B cell (primary cell): ENCODE data around the gene ROBO2. TPM values are rescaled to one million over a fixed set of nuclear protein-coding genes. Genes with fewer than 3 reads are reported as not detected.

Experiments
- ATAC-seq: fragments of 200-7000 bp; cut with Tn5 transposase; one replicate; pipeline ENCODE4 v1.10.0; 2021; ENCODE audit warnings: low read depth, mild to moderate bottlenecking, moderate number of reproducible peaks, moderate library complexity
- CTCF ChIA-PET: fragments of 350-600 bp; sonication (Branson Sonifier 250); formaldehyde crosslinking; loops from one replicate; lab custom pipeline; 2021; ENCODE audit warnings: antibody characterized with exemption, inconsistent platforms; lab: Charles Lee
- POLR2A ChIA-PET: fragments of 350-600 bp; sonication (Branson Sonifier 250); formaldehyde crosslinking; loops from one replicate; lab custom pipeline; 2021; ENCODE audit warnings: antibody characterized with exemption; lab: Charles Lee
- DNase-seq: peaks from one replicate; pipeline ENCODE4 v3.0.0; 2013
- H2AFZ ChIP-seq: 2 replicates; pipeline ENCODE4 v1.6.1; 2012; ENCODE audit warnings: mild to moderate bottlenecking, low read depth, low read length; ENCODE audit not compliant: insufficient read depth, poor library complexity, severe bottlenecking
- H3K27ac ChIP-seq, 2 donors: 1 replicate in 1 of 2; 2 replicates in 1 of 2; pipeline ENCODE4 v1.5.1; 2012 to 2013; ENCODE audit warnings: low read length in 2 of 2, mild to moderate bottlenecking in 2 of 2, moderate library complexity in 1 of 2
- H3K27me3 ChIP-seq, 4 experiments: fragments of 200-600 bp in 1 of 4; sonication (generic) in 1 of 4; replicated peaks in 1 of 4; 1 replicate in 2 of 4; 2 replicates in 2 of 4; pipeline versions ENCODE4 v1.6.1 to v1.7.0; 2013 to 2016; ENCODE audit warnings: low read length in 3 of 4, mild to moderate bottlenecking in 2 of 4, mixed read lengths in 1 of 4, moderate library complexity in 1 of 4; ENCODE audit not compliant: insufficient read depth in 4 of 4, control insufficient read depth in 3 of 4; ENCODE audit errors: control extremely low read depth in 1 of 4
- H3K36me3 ChIP-seq, 2 experiments: replicated peaks in 1 of 2; 1 replicate in 1 of 2; 2 replicates in 1 of 2; pipeline versions ENCODE4 v1.6.1 to v1.7.1; 2013; ENCODE audit warnings: low read length in 1 of 2; ENCODE audit not compliant: insufficient read depth in 2 of 2, control insufficient read depth in 1 of 2; ENCODE audit errors: control extremely low read depth in 1 of 2, extremely low read depth in 1 of 2
- H3K4me1 ChIP-seq, 2 donors: fragments of 200-600 bp in 1 of 2; sonication (generic) in 1 of 2; 1 replicate in 1 of 2; 2 replicates in 1 of 2; pipeline versions ENCODE4 v1.5.1 to v1.6.1; 2013 to 2017; ENCODE audit warnings: low read length in 2 of 2; ENCODE audit not compliant: control insufficient read depth in 2 of 2, insufficient read depth in 2 of 2
- H3K4me2 ChIP-seq: replicated peaks from 2 replicates; pipeline ENCODE3; 2012; ENCODE audit warnings: mild to moderate bottlenecking, low read depth, low read length; ENCODE audit not compliant: poor library complexity, severe bottlenecking
- H3K4me3 ChIP-seq, 5 experiments: fragments of 200-600 bp in 1 of 5; sonication (generic) in 1 of 5; 1 replicate in 3 of 5; 2 replicates in 2 of 5; pipeline versions ENCODE4 v1.5.1 to v1.7.0; 2011 to 2016; ENCODE audit warnings: low read length in 4 of 5, mild to moderate bottlenecking in 4 of 5, low read depth in 2 of 5, control low read depth in 1 of 5, moderate library complexity in 1 of 5; ENCODE audit not compliant: insufficient read depth in 1 of 5; ENCODE audit errors: control extremely low read depth in 1 of 5, extremely low read depth in 1 of 5
- H3K79me2 ChIP-seq: fragments of 200-600 bp; sonication (generic); one replicate; pipeline ENCODE4 v1.6.0; 2016; ENCODE audit warnings: low read length; ENCODE audit not compliant: control insufficient read depth, insufficient read depth
- H3K9ac ChIP-seq: fragments of 200-600 bp; sonication (generic); 2 replicates; pipeline ENCODE4 v1.6.1; 2017; ENCODE audit warnings: mild to moderate bottlenecking, low read length, moderate library complexity
- H3K9me3 ChIP-seq, 3 donors: one replicate each; pipeline versions ENCODE4 v1.6.1 to v1.7.1; 2013; ENCODE audit warnings: low read length in 2 of 3; ENCODE audit not compliant: control insufficient read depth in 2 of 3, insufficient read depth in 1 of 3; ENCODE audit errors: control extremely low read depth in 1 of 3
- H4K20me1 ChIP-seq: 2 replicates; pipeline ENCODE4 v1.6.0; 2012; ENCODE audit warnings: mild to moderate bottlenecking, low read length; ENCODE audit not compliant: insufficient read depth, control insufficient read depth, poor library complexity, severe bottlenecking
- H3K27ac Mint-ChIP-seq: one replicate; pipeline ENCODE4 v1.8.0; 2021; ENCODE audit warnings: mixed read lengths
- H3K27me3 Mint-ChIP-seq: one replicate; pipeline ENCODE4 v1.8.0; 2021; ENCODE audit warnings: mixed read lengths
- H3K4me1 Mint-ChIP-seq: one replicate; pipeline ENCODE4 v1.8.0; 2021; ENCODE audit warnings: mixed read lengths
- H3K4me3 Mint-ChIP-seq: one replicate; pipeline ENCODE4 v1.8.0; 2021; ENCODE audit warnings: mixed read lengths
- H3K9me3 Mint-ChIP-seq: one replicate; pipeline ENCODE4 v1.8.0; 2022; ENCODE audit warnings: mixed read lengths; ENCODE audit not compliant: insufficient read depth
- EZH2 ChIP-seq: IDR thresholded peaks from 2 replicates; pipeline ENCODE4 v1.6.1; 2012; ENCODE audit warnings: borderline replicate concordance, low read depth, mild to moderate bottlenecking, moderate library complexity, low read length; ENCODE audit not compliant: insufficient read depth, poor library complexity, severe bottlenecking
- WGBS: methylation state at CpG from one replicate; pipeline ENCODE4 v1.1.5; 2013; ENCODE audit warnings: missing lambda C conversion rate; ENCODE audit not compliant: insufficient coverage; 5-methylcytosine and 5-hydroxymethylcytosine counted together
- intact Hi-C: fragments of 100-400 bp; cut with micrococcal nuclease; formaldehyde crosslinking; loops from one replicate; pipeline ENCODE4 v1.10.0; 2022
- polyA plus RNA-seq: library from polyadenylated mRNA; depleted of rRNA; stranded (reverse); fragments of >200 nt; gene quantifications from 2 replicates; pipeline ENCODE4 v1.2.3, GENCODE V29; 2012
- total RNA-seq, 2 donors: library from RNA; stranded (reverse); fragments of 120-200 nt in 1 of 2; gene quantifications; 1 replicate in 1 of 2; 2 replicates in 1 of 2; pipeline versions ENCODE4 v1.2.3 to v1.2.4, GENCODE V29; 2013 to 2022
- TF ChIP-seq, protein P1 (sequence below): fragments of 200-600 bp; IDR thresholded peaks from one replicate; pipeline ENCODE4 v1.8.0; 2022; ENCODE audit warnings: antibody characterized with exemption, mild to moderate bottlenecking

The ROBO2 gene
- total and polyA plus RNA-seq, 2 donors (not counting 1 experiment from before 2014, with no cell fraction given) = not detected

DNA sequence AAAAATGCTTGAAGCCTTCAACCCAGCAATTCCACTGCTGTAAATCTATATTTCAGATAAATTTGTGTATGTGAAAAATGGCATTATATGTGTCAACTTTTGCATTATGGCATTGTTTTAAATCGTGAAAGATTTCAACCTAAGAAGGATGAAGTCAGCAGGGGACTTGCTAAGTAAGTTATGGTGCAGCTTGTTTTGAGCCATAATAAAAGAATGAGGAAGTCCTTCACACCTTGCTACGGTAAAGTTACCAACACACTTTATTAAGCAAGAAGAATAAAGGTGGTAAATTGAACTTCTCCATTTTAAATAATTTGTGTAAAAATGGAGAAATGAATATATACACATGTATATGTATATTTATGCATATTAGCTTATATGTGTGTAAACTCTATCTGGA, 371.4 kb downstream of the ROBO2 start:
- Histone ChIP-seq H3K4me1 (no peaks in the 10 kb centered on the region), H3K9me3 (peaks cover 0 to 6% (median 0%) of the 10 kb centered on the region in 3 donors), H2AFZ (no peak overlapping the region), H3K4me2 (no peak overlapping the region), H3K27me3 (no peaks in the 10 kb centered on the region), H3K4me3 (no peak overlapping the region), H3K79me2 (no peaks in the 10 kb centered on the region), H3K36me3 (no peaks in the 10 kb centered on the region), H4K20me1 (no peaks in the 10 kb centered on the region), H3K27ac (no peak overlapping the region), H3K9ac (no peak overlapping the region)
- Mint-ChIP-seq H3K27me3 (no peaks in the 10 kb centered on the region), H3K9me3 (peaks cover 5% of the 10 kb centered on the region), H3K27ac (no peak overlapping the region), H3K4me3 (no peak overlapping the region), H3K4me1 (no peaks in the 10 kb centered on the region)
- ChIA-PET POLR2A (no interaction called here), CTCF (no interaction called here)
- ATAC-seq = no peak
- TF ChIP-seq EZH2 = no peak
- TF ChIP-seq, protein P1, sequence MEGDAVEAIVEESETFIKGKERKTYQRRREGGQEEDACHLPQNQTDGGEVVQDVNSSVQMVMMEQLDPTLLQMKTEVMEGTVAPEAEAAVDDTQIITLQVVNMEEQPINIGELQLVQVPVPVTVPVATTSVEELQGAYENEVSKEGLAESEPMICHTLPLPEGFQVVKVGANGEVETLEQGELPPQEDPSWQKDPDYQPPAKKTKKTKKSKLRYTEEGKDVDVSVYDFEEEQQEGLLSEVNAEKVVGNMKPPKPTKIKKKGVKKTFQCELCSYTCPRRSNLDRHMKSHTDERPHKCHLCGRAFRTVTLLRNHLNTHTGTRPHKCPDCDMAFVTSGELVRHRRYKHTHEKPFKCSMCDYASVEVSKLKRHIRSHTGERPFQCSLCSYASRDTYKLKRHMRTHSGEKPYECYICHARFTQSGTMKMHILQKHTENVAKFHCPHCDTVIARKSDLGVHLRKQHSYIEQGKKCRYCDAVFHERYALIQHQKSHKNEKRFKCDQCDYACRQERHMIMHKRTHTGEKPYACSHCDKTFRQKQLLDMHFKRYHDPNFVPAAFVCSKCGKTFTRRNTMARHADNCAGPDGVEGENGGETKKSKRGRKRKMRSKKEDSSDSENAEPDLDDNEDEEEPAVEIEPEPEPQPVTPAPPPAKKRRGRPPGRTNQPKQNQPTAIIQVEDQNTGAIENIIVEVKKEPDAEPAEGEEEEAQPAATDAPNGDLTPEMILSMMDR = no peak
- WGBS = no CpG with 5 or more reads among the region's 2 CpGs
- DNase-seq = no peak
- intact Hi-C loops = no loop called here

DNA sequence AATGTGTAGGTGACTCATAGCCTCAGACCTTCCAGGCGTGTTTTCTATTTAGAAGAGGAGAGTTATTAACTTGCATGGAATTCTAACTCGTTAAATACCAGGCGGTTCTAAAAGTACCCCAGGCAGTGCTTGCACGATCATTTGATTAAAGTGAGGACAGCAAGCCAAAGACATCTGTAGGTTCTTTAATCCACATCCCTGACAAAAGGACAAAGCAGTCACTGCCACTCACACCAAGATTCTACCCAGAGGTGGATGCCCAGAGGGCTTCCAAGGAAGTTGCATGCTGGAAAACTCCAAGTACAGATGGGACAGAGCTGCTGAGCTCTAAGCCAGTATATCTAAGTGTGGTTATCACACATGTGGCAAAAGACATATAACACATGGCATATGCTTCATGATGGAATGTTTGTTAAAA, 372.1 kb downstream of the ROBO2 start:
- WGBS = 93% methylated on average over 3 of the region's 4 CpGs
- TF ChIP-seq, protein P1 = no peak
- TF ChIP-seq EZH2 = no peak
- no peak overlapping the region for H2AFZ ChIP-seq

More for the DNA sequence above, 372.1 kb downstream of the ROBO2 start:
- Histone ChIP-seq H3K4me3 (no peak overlapping the region), H3K4me1 (no peaks in the 10 kb centered on the region), H3K9me3 (peaks cover 0 to 8% (median 0%) of the 10 kb centered on the region in 3 donors), H3K4me2 (no peak overlapping the region), H3K79me2 (no peaks in the 10 kb centered on the region), H3K36me3 (no peaks in the 10 kb centered on the region), H4K20me1 (no peaks in the 10 kb centered on the region), H3K9ac (no peak overlapping the region), H3K27me3 (no peaks in the 10 kb centered on the region), H3K27ac (no peak overlapping the region)
- Mint-ChIP-seq H3K4me3 (no peak overlapping the region), H3K4me1 (no peaks in the 10 kb centered on the region), H3K9me3 (peaks cover 5% of the 10 kb centered on the region), H3K27ac (no peak overlapping the region), H3K27me3 (no peaks in the 10 kb centered on the region)
- ATAC-seq (no peak), DNase-seq (no peak)
- ChIA-PET CTCF (no interaction called here), POLR2A (no interaction called here)
- intact Hi-C loops = no loop called here
